Stimulated activated CD8-positive, alpha-beta memory T cell treated with anti-CD3 and anti-CD28 coated beads, Interleukin-12 subunit alpha, Interleukin-12 subunit beta, amount 100 ng/mL, for 1 hour (primary cell): ENCODE data around the gene SLC6A7.

ENCODE experiments used
- DNase-seq: peaks from one replicate; pipeline ENCODE4 v3.0.0-alpha.2; 2020; ENCODE audit warnings: low read depth

SLC6A7 gene

GRCh38 chr5:150175076-150175475 lies 14.8 kb upstream of the SLC6A7 start:
- DNase-seq: no peak

- no peak for DNase-seq
Measured at GRCh38 chr5:150175536-150175935, 14.3 kb upstream of the SLC6A7 start.

- DNase-seq: no peak
Measured at GRCh38 chr5:150176745-150177477, 13.0 kb upstream of the SLC6A7 start.

GRCh38 chr5:150177721-150178120 lies 12.1 kb upstream of the SLC6A7 start:
- DNase-seq: no peak

GRCh38 chr5:150178262-150178661 lies 11.6 kb upstream of the SLC6A7 start:
- DNase-seq: no peak

- no peak for DNase-seq
Measured at GRCh38 chr5:150179019-150179620, 10.7 kb upstream of the SLC6A7 start.

- no peak for DNase-seq
Measured at GRCh38 chr5:150180241-150181026, 9.4 kb upstream of the SLC6A7 start.

- DNase-seq: no peak
Measured at GRCh38 chr5:150181027-150181426, 8.8 kb upstream of the SLC6A7 start.

- DNase-seq: no peak
Measured at GRCh38 chr5:150181766-150182545, 7.9 kb upstream of the SLC6A7 start.

GRCh38 chr5:150182774-150183173 lies 7.1 kb upstream of the SLC6A7 start:
- no peak for DNase-seq

- no peak for DNase-seq
Measured at GRCh38 chr5:150183436-150183835, 6.4 kb upstream of the SLC6A7 start.

GRCh38 chr5:150184006-150184405 lies 5.9 kb upstream of the SLC6A7 start:
- no peak for DNase-seq

GRCh38 chr5:150184990-150185912 lies 4.6 kb upstream of the SLC6A7 start:
- DNase-seq: no peak

GRCh38 chr5:150186137-150186536 lies 3.7 kb upstream of the SLC6A7 start:
- DNase-seq: no peak

- DNase-seq: no peak
Measured at GRCh38 chr5:150186897-150187296, 3.0 kb upstream of the SLC6A7 start.

GRCh38 chr5:150188146-150188842 lies 1.6 kb upstream of the SLC6A7 start:
- DNase-seq: no peak

- DNase-seq: no peak
Measured at GRCh38 chr5:150189326-150189725, 536 bp upstream of the SLC6A7 start.

- no peak for DNase-seq
Measured at GRCh38 chr5:150190503-150190979, 679 bp downstream of the SLC6A7 start.

GRCh38 chr5:150190987-150191386 lies 1.1 kb downstream of the SLC6A7 start:
- no peak for DNase-seq

- DNase-seq: no peak
Measured at GRCh38 chr5:150192462-150192861, 2.6 kb downstream of the SLC6A7 start.
